Pancreas (tissue), 10 donors: Measurements from ENCODE around the gene BORCS6. TPM values are rescaled to one million over a fixed set of nuclear protein-coding genes. Genes with fewer than 3 reads are reported as not detected.
A peak's percentile ranks its signal among the peaks of the same experiment; 100 is the strongest.

Source experiments
- ATAC-seq, 4 donors: fragments of 200-7000 bp; cut with Tn5 transposase; one replicate each; pipeline versions ENCODE4 v1.8.0 to v1.9.1; 2020; ENCODE audit warnings: mild to moderate bottlenecking in 4 of 4, moderate library complexity in 4 of 4
- DNase-seq, 6 donors: peaks; one replicate each; pipeline ENCODE4 v3.0.0-alpha.2; 2020
- FAIRE-seq: peaks from 2 replicates; lab custom pipeline; 2012; peaks lifted over from hg19 to GRCh38; lab: Jason Lieb, UNC
- H3K27ac ChIP-seq, 4 donors: fragments of 200-600 bp; sonication (generic); 1 replicate in 3 of 4; 2 replicates in 1 of 4; pipeline versions ENCODE4 v1.5.0 to v1.8.0; 2020
- H3K27me3 ChIP-seq, 4 donors: fragments of 200-600 bp; one replicate each; pipeline ENCODE4 v1.8.0; 2021
- H3K36me3 ChIP-seq, 3 donors: fragments of 200-600 bp; sonication (generic) in 1 of 3; one replicate each; pipeline versions ENCODE4 v1.5.0 to v1.8.0; 2020 to 2021
- H3K4me1 ChIP-seq, 3 donors: fragments of 200-600 bp; one replicate each; pipeline ENCODE4 v1.8.0; 2021
- H3K4me3 ChIP-seq, 4 donors: fragments of 200-600 bp; sonication (generic) in 2 of 4; one replicate each; pipeline versions ENCODE4 v1.5.0 to v1.8.0; 2020 to 2021
- H3K9me3 ChIP-seq, 4 donors: fragments of 200-600 bp; one replicate each; pipeline ENCODE4 v1.8.0; 2021
- WGBS, 2 donors: extraction: QIAGEN DNeasy Blood & Tissue Kit; methylation state at CpG; one replicate each; pipeline ENCODE4 v1.1.7; 2013; 5-methylcytosine and 5-hydroxymethylcytosine counted together
- intact Hi-C, 3 donors: fragments of 100-400 bp; cut with DNase I; formaldehyde crosslinking; loops; one replicate each; pipeline versions ENCODE4 v1.11.1 to v1.14.2; 2022
- polyA plus RNA-seq, 2 donors: library from polyadenylated mRNA; stranded (reverse); fragments of 200-250 nt; gene quantifications; one replicate each; pipeline ENCODE4 v1.2.3, GENCODE V29; 2013
- total RNA-seq, 6 donors: library from RNA; stranded (reverse); fragmentation: NEBNext Ultra II Directional in 4 of 6; extraction: Animal tissue kit (Norgen Biotek cat#: 25700) in 4 of 6; gene quantifications; one replicate each; pipeline versions ENCODE4 v1.2.1 to v1.2.4, GENCODE V29; 2021 to 2023
- TF ChIP-seq, protein P1 (sequence below), 4 donors: fragments of 200-600 bp; sonication (generic) in 3 of 4; IDR thresholded peaks; one replicate each; pipeline versions ENCODE4 v1.5.0 to v1.8.0; 2021; ENCODE audit warnings: antibody characterized with exemption in 4 of 4
- donor health status: healthy with polysubstance abuse.
- donor health status: DM: no; HTN: no; CAD: no; lungs with moderate emphysema.
- donor health status: DM: no; HTN: no; CAD: no.
- donor health status: control.
- donor health status: control.
- donor health status: Bipolar disorder and iron deficiency.
- donor health status: DM: yes; HTN: yes; CAD: no.
- donor health status: DM: no; HTN: no; CAD: no.
- donor health status: DM: no; HTN: no; CAD: no.
- donor health status: DM: yes; HTN: yes; CAD: no.

BORCS6 gene
- total and polyA plus RNA-seq, 8 donors = 4.5 to 10.4 (median 6.6) TPM

- peak in 1 of 6 donors; percentile 24 for DNase-seq
- TF ChIP-seq, protein P1, sequence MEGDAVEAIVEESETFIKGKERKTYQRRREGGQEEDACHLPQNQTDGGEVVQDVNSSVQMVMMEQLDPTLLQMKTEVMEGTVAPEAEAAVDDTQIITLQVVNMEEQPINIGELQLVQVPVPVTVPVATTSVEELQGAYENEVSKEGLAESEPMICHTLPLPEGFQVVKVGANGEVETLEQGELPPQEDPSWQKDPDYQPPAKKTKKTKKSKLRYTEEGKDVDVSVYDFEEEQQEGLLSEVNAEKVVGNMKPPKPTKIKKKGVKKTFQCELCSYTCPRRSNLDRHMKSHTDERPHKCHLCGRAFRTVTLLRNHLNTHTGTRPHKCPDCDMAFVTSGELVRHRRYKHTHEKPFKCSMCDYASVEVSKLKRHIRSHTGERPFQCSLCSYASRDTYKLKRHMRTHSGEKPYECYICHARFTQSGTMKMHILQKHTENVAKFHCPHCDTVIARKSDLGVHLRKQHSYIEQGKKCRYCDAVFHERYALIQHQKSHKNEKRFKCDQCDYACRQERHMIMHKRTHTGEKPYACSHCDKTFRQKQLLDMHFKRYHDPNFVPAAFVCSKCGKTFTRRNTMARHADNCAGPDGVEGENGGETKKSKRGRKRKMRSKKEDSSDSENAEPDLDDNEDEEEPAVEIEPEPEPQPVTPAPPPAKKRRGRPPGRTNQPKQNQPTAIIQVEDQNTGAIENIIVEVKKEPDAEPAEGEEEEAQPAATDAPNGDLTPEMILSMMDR (IDR thresholded peaks at IDR 0.05) = no peak
- WGBS, 2 donors = 56 to 61% methylated on average over 3 of the region's 3 CpGs
- Histone ChIP-seq H3K36me3 (no peaks in the 10 kb centered on the region), H3K4me1 (peaks cover 12 to 30% (median 15%) of the 10 kb centered on the region in 3 donors), H3K4me3 (no peak overlapping the region), H3K9me3 (no peaks in the 10 kb centered on the region), H3K27ac (peak overlapping the region in 1 of 4 donors; percentile 84), H3K27me3 (no peaks in the 10 kb centered on the region)
- ATAC-seq = no peak
- no peak for FAIRE-seq
- intact Hi-C loops = no loop called here
These were observed 31.0 kb downstream of the BORCS6 start for GRCh38 chr17:8159032-8159400.

GRCh38 chr17:8158267-8159031 is 31.5 kb downstream of the BORCS6 start:
- Histone ChIP-seq H3K9me3 (no peaks in the 10 kb centered on the region), H3K27me3 (no peaks in the 10 kb centered on the region), H3K4me1 (peaks cover 8 to 24% (median 11%) of the 10 kb centered on the region in 3 donors), H3K4me3 (no peak overlapping the region), H3K27ac (peak overlapping the region; percentile 68 to 84 (median 76)), H3K36me3 (no peaks in the 10 kb centered on the region)
- DNase-seq (peak; percentile 88 to 97 (median 94)), FAIRE-seq (peak; percentile 51), ATAC-seq (peak; percentile 5 to 22 (median 16))
- WGBS, 2 donors = 37 to 42% methylated on average over 20 of the region's 20 CpGs
- TF ChIP-seq, protein P1 (IDR thresholded peaks at IDR 0.05) = peak; percentile 92 to 95 (median 94)
- intact Hi-C loops = no loop called here

- WGBS, 2 donors = 0 to 1% methylated on average over 59 of the region's 59 CpGs
- peak; percentile 99 for FAIRE-seq
- intact Hi-C loops = no loop called here
These were observed 33.6 kb downstream of the BORCS6 start for GRCh38 chr17:8156246-8156992.

GRCh38 chr17:8155996-8156245 is 34.1 kb downstream of the BORCS6 start:
- Histone ChIP-seq H3K9me3 (no peaks in the 10 kb centered on the region), H3K4me1 (peaks cover 11 to 31% (median 16%) of the 10 kb centered on the region in 3 donors), H3K4me3 (peak overlapping the region; percentile 27 to 81 (median 64)), H3K36me3 (peaks cover 0 to 5% (median 0%) of the 10 kb centered on the region in 3 donors), H3K27me3 (no peaks in the 10 kb centered on the region), H3K27ac (peak overlapping the region; percentile 96 to 100 (median 99))
- peak in 2 of 6 donors; percentile 68 to 80 for DNase-seq
- TF ChIP-seq, protein P1 (IDR thresholded peaks at IDR 0.05) = no peak
- FAIRE-seq = no peak
- 0 to 1% methylated on average over 11 of the region's 11 CpGs for WGBS, 2 donors
- ATAC-seq = no peak
- intact Hi-C loops = no loop called here

More at GRCh38 chr17:8156246-8156992, 33.6 kb downstream of the BORCS6 start:
- peak; percentile 99 to 100 (median 100) for DNase-seq
- Histone ChIP-seq H3K4me3 (peak overlapping the region; percentile 27 to 81 (median 64)), H3K27ac (peak overlapping the region; percentile 96 to 100 (median 99)), H3K36me3 (peaks cover 0 to 5% (median 0%) of the 10 kb centered on the region in 3 donors), H3K4me1 (peaks cover 15 to 29% (median 20%) of the 10 kb centered on the region in 3 donors), H3K27me3 (no peaks in the 10 kb centered on the region), H3K9me3 (no peaks in the 10 kb centered on the region)
- TF ChIP-seq, protein P1 (IDR thresholded peaks at IDR 0.05) = no peak
- peak; percentile 57 to 69 (median 62) for ATAC-seq
